ENCODE measurements around the gene ZBTB8OS.

Gene ZBTB8OS

DNA sequence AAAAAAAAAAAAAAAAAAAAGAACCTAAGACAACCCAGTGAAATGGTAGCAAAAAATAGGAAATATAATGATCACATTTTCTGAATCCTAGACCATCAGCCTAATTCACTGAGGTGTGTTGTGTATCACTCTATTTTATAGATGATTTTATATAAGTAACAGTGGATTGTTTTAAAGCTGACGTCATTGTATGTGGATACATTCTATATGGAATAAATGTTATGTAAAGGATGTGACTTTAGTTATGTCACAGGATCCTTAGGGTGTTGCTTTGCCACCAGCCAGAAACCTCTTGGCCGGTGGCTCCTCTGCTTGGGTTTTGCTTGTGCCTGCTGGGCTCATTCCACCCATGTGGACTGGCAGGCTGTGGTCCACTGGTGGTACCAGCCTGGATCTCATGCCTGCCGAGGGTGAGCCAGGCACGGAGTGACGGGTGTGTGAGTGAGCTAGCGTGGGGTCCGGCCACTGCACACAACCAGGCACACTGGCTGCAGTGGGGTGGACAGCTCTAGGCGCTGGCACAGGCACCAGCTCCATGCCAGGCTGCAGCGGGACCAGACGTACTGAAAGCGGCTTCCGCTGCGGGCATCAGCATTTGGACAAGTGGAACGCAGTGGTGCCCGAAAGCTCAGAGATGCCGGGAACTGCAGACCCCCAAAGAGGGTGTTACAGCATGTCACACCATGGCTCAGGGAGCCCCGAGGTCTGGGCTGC lies 44.5 kb downstream of the ZBTB8OS start:
- TF ChIP-seq FOXP2 (optimal IDR thresholded peaks at IDR 0.05; ENCODE audit: borderline replicate concordance, extremely low read depth, extremely low read length, insufficient read depth): no peak

DNA sequence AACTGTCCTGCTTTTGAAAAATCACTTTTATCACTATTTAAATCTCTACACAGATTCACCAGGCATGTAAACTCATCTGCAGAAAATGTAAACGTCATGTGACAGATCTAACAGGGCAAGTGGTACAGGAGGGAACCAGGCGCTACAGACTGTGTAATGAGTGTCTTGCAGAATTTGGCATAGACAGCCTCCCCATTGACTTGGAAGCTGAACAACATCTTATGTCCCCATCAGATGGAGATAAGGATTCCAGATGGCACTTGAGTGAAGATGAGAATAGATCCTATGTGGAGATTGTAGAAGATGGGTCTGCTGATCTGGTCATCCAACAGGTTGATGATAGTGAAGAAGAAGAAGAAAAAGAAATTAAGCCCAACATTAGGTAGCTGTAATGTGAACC lies 50.3 kb downstream of the ZBTB8OS start:
- TF ChIP-seq TAF1 (IDR thresholded peaks at IDR 0.05; ENCODE audit: borderline replicate concordance, insufficient read depth, low read length): no peak
- TF ChIP-seq, protein P1, sequence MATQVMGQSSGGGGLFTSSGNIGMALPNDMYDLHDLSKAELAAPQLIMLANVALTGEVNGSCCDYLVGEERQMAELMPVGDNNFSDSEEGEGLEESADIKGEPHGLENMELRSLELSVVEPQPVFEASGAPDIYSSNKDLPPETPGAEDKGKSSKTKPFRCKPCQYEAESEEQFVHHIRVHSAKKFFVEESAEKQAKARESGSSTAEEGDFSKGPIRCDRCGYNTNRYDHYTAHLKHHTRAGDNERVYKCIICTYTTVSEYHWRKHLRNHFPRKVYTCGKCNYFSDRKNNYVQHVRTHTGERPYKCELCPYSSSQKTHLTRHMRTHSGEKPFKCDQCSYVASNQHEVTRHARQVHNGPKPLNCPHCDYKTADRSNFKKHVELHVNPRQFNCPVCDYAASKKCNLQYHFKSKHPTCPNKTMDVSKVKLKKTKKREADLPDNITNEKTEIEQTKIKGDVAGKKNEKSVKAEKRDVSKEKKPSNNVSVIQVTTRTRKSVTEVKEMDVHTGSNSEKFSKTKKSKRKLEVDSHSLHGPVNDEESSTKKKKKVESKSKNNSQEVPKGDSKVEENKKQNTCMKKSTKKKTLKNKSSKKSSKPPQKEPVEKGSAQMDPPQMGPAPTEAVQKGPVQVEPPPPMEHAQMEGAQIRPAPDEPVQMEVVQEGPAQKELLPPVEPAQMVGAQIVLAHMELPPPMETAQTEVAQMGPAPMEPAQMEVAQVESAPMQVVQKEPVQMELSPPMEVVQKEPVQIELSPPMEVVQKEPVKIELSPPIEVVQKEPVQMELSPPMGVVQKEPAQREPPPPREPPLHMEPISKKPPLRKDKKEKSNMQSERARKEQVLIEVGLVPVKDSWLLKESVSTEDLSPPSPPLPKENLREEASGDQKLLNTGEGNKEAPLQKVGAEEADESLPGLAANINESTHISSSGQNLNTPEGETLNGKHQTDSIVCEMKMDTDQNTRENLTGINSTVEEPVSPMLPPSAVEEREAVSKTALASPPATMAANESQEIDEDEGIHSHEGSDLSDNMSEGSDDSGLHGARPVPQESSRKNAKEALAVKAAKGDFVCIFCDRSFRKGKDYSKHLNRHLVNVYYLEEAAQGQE (IDR thresholded peaks at IDR 0.05; ENCODE audit: insufficient read depth in 1 of 2, low read depth in 2 of 2, low read length in 2 of 2): no peak
- TF ChIP-seq SIN3A (IDR thresholded peaks at IDR 0.05; ENCODE audit: borderline replicate concordance, insufficient read depth, low read length): no peak
- TF ChIP-seq FOXP2 (optimal IDR thresholded peaks at IDR 0.05; ENCODE audit: borderline replicate concordance, extremely low read depth, extremely low read length, insufficient read depth): no peak

DNA sequence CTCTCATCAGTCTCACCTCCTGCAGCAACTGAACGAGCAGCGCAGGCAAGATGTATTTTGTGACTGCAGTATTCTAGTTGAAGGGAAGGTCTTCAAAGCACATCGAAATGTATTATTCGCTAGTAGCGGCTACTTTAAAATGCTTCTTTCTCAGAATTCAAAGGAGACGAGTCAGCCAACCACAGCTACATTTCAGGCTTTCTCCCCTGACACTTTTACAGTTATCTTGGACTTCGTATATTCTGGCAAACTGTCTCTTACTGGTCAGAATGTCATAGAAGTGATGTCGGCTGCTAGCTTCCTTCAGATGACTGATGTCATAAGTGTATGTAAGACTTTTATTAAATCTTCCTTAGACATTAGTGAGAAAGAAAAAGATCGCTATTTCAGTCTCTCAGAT lies 57.4 kb downstream of the ZBTB8OS start:
- TF ChIP-seq POLR2AphosphoS5 (IDR thresholded peaks at IDR 0.05; ENCODE audit: low read depth, low read length) (no peak), FOXP2 (optimal IDR thresholded peaks at IDR 0.05; ENCODE audit: borderline replicate concordance, extremely low read depth, extremely low read length, insufficient read depth) (no peak), TAF1 (IDR thresholded peaks at IDR 0.05; ENCODE audit: borderline replicate concordance, insufficient read depth, low read length) (no peak), SIN3A (IDR thresholded peaks at IDR 0.05; ENCODE audit: borderline replicate concordance, insufficient read depth, low read length) (no peak)
- TF ChIP-seq, protein P1 (IDR thresholded peaks at IDR 0.05; ENCODE audit: insufficient read depth in 1 of 2, low read depth in 2 of 2, low read length in 2 of 2): no peak

DNA sequence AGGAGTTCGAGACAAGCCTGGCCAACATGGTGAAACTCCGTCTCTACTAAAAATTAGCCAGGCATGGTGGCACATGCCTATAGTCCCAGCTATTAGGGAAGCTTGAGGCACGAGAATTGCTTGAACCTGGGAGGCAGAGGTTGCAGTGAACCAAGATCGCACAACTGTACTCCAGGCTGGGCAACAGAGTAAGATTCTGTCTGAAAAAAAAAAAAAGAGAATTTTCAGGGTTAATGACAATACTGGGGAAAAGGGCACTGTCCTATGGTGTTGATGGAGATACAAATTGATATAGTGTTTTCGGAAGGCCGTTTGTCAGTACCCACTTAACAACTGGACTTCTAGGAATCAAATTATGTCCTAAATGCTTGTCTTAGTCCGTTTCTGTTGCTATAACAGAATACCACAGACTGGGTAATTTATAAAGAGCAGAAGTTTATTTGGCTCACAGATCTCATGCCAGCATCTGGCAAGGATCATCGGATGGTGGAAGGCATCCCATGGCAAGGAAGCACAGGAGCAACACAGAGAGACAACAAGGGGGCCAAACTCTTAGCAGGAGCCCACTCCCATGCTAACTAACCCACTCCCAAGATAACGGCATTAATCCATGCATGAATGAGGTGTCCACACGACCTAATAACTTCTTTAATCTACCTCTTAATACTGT lies 69.9 kb downstream of the ZBTB8OS start:
- TF ChIP-seq FOXP2 (optimal IDR thresholded peaks at IDR 0.05; ENCODE audit: borderline replicate concordance, extremely low read depth, extremely low read length, insufficient read depth) (no peak), SIN3A (IDR thresholded peaks at IDR 0.05; ENCODE audit: borderline replicate concordance, insufficient read depth, low read length) (no peak), POLR2AphosphoS5 (IDR thresholded peaks at IDR 0.05; ENCODE audit: low read depth, low read length) (no peak)
- TF ChIP-seq, protein P1 (IDR thresholded peaks at IDR 0.05; ENCODE audit: insufficient read depth in 1 of 2, low read depth in 2 of 2, low read length in 2 of 2): no peak
